Fibroblast of mammary gland (primary cell): Measurements from ENCODE around the gene MYLK2.

Source experiments
- DNase-seq: peaks from one replicate; pipeline ENCODE4 v3.0.0-alpha.2; 2010; ENCODE audit warnings: low read depth
- H3K4me3 ChIP-seq: 2 replicates; pipeline ENCODE4 v1.5.1; 2011; ENCODE audit warnings: low read depth, mild to moderate bottlenecking, low read length, moderate library complexity; ENCODE audit not compliant: control insufficient read depth
- CTCF ChIP-seq: conservative IDR thresholded peaks from 2 replicates; pipeline ENCODE4 v1.5.1; 2011; ENCODE audit warnings: low read depth, low read length, inconsistent platforms; ENCODE audit not compliant: control insufficient read depth, insufficient read depth

Gene MYLK2

GRCh38 chr20:31803552-31804291 lies 15.4 kb upstream of the MYLK2 start:
- no peak for DNase-seq
- no peak for TF ChIP-seq CTCF
- H3K4me3 ChIP-seq: no peak overlapping the region

GRCh38 chr20:31806564-31807355 lies 12.4 kb upstream of the MYLK2 start:
- no peak overlapping the region for H3K4me3 ChIP-seq
- no peak for DNase-seq

GRCh38 chr20:31808481-31808880 lies 10.7 kb upstream of the MYLK2 start:
- DNase-seq: no peak
- H3K4me3 ChIP-seq: no peak overlapping the region
- no peak for TF ChIP-seq CTCF

More at GRCh38 chr20:31806564-31807355, 12.4 kb upstream of the MYLK2 start:
- TF ChIP-seq CTCF: no peak

- no peak for DNase-seq
- H3K4me3 ChIP-seq: no peak overlapping the region
- TF ChIP-seq CTCF: no peak
Observed at GRCh38 chr20:31809661-31810060, 9.5 kb upstream of the MYLK2 start.

- H3K4me3 ChIP-seq: no peak overlapping the region
- no peak for DNase-seq
- TF ChIP-seq CTCF: no peak
Observed at GRCh38 chr20:31811198-31811597, 8.0 kb upstream of the MYLK2 start.

- no peak for TF ChIP-seq CTCF
- no peak overlapping the region for H3K4me3 ChIP-seq
- peak; percentile 49 for DNase-seq
Observed at GRCh38 chr20:31811796-31812728, 7.1 kb upstream of the MYLK2 start.
